GM21825 (cell line): Measurements from ENCODE around the gene SKAP1.
"Not testable (repeated sequence)": the region's sequence is repeated elsewhere in the genome, so short reads cannot be mapped to it uniquely, and the experiment has no call there.

Source experiments
- ATAC-seq: cut with Tn5 transposase; IDR thresholded peaks from one replicate; pipeline ENCODE4 v1.9.1; 2021; ENCODE audit warnings: mild to moderate bottlenecking, moderate library complexity; ENCODE audit not compliant: unreplicated experiment

SKAP1 gene

DNA sequence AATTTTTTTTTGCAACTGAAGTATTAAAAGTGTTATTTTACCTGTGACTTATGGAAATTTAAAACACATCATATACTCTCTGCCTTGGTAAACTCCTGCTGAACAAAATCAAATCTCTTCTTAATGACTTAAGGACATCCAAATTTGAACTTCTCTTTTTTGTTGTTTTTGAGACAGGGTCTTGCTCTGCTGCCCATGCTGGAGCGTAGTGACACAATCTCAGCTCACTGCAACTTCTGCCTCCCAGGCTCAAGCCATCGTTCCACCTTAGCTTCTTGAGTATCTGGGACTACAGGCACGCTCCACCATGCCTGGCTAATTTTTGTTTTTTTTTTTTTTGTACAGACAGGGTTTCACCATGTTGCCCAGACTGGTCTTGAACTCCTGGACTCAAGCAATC, 56.1 kb downstream of the SKAP1 start:
- ATAC-seq: no peak

- ATAC-seq: no peak
Measured at GRCh38 chr17:48373130-48373830, 56.7 kb downstream of the SKAP1 start.

GRCh38 chr17:48368967-48369366, 61.0 kb downstream of the SKAP1 start:
- not testable (repeated sequence) for ATAC-seq

DNA sequence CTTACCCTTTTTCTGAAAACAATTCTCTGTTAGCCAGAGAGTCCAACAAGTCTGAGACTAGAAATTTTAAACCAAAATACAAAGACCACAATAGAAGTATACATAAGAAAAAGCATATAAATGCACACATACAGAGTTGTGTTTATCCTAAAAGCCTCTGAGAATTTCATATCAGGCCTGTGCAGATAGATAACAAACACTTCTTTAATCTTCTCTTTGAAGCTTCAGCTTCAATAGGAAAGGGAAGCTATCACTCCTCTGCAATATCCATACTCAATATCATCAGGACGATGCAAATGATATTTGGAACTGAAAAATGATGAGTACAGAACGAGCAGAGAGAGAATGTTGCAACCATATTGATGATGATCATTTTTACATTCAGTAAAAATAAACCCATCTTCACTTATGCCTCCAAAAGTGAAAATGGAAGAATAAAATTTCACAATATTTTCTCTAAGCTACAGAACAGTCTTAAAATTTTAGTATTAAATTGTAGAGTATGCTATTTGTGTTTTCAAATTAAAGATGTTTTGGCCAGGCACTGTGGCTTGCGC, 61.6 kb downstream of the SKAP1 start:
- ATAC-seq: no peak

GRCh38 chr17:48363161-48363560, 66.9 kb downstream of the SKAP1 start:
- ATAC-seq: no peak

- ATAC-seq: not testable (repeated sequence)
Measured at GRCh38 chr17:48360861-48361633, 69.0 kb downstream of the SKAP1 start.

- no peak for ATAC-seq
Measured at GRCh38 chr17:48357779-48358602, 72.0 kb downstream of the SKAP1 start.

DNA sequence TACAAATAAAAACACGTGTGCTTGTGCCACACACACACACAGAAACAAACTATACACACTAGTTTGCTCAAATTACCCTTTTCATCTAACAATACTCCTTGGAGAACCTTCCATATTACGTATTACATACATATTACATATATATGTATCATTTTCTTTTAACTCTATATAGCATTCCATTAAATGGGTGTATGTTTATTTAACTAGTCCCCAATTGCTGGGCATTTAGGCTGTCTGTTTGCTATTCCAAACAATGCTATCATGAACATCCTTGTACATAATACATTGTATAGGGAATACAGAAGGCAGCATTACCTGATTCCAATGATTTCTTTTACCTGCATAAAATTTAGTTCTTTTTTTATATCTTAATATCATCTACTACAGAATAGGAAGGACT, 73.1 kb downstream of the SKAP1 start:
- no peak for ATAC-seq

DNA sequence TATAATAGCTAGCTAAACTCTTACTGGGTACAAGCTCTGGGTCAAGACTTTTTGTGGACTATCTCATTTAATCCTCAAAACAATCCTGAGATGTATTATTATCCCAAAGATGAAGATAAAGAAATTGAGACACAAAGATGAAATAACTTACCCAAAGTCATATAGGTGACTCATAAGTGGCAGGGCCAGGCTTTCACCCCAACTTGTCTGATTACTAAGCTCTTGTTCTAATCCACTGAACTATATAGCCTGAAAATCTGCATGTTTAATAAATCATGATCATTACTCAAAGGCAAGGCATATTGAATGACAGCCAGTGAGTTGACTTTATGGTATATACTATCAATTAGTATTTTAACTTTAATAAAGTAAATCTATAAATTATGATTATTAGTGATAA, 77.4 kb downstream of the SKAP1 start:
- ATAC-seq: no peak

DNA sequence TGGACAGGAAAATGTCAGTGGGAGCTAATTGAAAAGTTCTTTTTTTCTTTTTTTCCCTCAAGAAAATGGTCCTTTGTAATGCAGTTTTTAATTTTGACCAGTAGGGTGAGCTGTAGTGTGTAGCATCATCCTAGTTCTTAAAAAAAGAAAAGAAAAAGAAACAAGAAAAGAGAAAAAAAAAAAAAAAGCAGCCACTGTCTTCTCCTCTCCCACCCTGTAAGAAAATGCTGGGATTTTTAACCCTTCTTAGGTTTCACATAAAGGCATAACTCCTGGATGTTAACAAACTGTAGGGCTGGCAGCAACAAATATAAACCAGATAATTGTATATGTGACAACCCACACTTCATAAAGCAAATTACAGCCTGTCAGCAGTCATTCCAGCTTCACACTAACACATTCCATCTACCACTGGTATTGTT, 78.1 kb downstream of the SKAP1 start:
- no peak for ATAC-seq

- no peak for ATAC-seq
Measured at GRCh38 chr17:48348352-48348751, 81.7 kb downstream of the SKAP1 start.

DNA sequence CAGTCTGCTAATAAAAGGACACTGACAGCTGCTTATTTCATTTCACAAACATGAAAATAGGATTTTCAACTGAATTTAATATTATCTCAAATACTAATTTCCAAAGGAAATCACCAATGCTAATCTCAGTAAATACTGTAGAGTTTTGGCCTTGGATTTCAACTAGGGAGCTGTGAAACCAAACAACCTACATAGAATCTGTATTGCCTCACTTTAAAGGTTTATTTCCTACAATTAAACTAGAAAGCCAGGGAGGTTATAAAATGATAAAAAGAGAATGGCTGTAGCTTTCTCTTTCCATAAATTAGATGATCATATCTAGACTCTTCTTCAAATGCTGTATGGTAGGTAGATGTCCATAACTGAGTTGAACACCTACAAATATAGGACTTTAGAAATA, 82.8 kb downstream of the SKAP1 start:
- no peak for ATAC-seq

- no peak for ATAC-seq
Measured at GRCh38 chr17:48344251-48344650, 85.8 kb downstream of the SKAP1 start.

DNA sequence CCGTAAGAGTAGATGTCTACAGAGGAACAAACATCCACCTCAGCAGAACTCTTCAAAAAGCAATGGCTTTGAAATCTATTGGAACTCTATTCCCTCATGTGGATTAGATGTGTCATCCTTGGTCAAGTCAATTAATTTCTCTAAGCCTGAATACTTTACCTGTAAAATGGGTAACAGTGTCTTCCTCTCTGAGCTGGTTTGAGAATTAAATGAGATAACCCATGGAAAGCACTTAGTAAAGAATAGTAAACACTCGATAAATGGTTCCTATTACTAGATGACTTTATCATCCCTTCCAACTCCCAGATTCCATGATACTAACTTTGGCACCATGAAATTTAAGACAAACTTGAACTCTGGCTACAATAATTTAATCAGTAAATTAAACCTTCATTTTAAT, 89.1 kb downstream of the SKAP1 start:
- no peak for ATAC-seq

- ATAC-seq: no peak
Measured at GRCh38 chr17:48338720-48339119, 91.3 kb downstream of the SKAP1 start.

GRCh38 chr17:48337903-48338302, 92.1 kb downstream of the SKAP1 start:
- not testable (repeated sequence) for ATAC-seq

DNA sequence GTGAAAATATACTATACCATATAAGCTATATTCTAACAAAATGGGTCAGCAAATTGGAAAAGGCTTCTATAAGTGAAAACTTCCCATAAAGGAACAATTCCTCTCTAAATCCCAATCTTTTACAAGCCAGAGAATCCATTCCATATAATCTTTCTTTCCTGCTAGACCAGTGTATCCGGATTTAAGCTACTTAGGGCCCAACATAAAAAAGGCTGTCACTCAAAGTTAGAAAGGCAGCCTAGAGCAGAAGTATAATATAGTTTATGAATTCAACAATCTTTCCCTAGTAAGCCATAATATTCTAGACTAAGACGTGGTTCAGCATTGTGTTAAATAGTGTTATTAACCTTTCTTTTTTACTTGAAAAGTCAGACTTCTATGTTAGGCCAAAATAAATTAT, 93.0 kb downstream of the SKAP1 start:
- no peak for ATAC-seq

GRCh38 chr17:48335858-48336500, 94.0 kb downstream of the SKAP1 start:
- ATAC-seq: no peak

- ATAC-seq: no peak
Measured at GRCh38 chr17:48335146-48335784, 94.7 kb downstream of the SKAP1 start.

GRCh38 chr17:48333034-48333530, 96.9 kb downstream of the SKAP1 start:
- ATAC-seq: no peak
